Stimulated activated CD8-positive, alpha-beta memory T cell treated with anti-CD3 and anti-CD28 coated beads, Interleukin-12 subunit alpha, Interleukin-12 subunit beta, amount 100 ng/mL, for 24 hours (primary cell): ENCODE results near the gene SLC38A7.
"Not testable (repeated sequence)": the region's sequence is repeated elsewhere in the genome, so short reads cannot be mapped to it uniquely, and the experiment has no call there.

Experiments used
- DNase-seq: peaks from one replicate; pipeline ENCODE4 v3.0.0-alpha.2; 2020; ENCODE audit errors: extremely low read depth

SLC38A7 gene

GRCh38 chr16:58678716-58679115, 5.9 kb downstream of the SLC38A7 start:
- DNase-seq: no peak

GRCh38 chr16:58678269-58678668, 6.3 kb downstream of the SLC38A7 start:
- DNase-seq: no peak

- no peak for DNase-seq
Measured at GRCh38 chr16:58670946-58671583, 13.5 kb downstream of the SLC38A7 start.

- DNase-seq: no peak
Measured at GRCh38 chr16:58670177-58670576, 14.4 kb downstream of the SLC38A7 start.

GRCh38 chr16:58665200-58665599, 19.4 kb downstream of the SLC38A7 start:
- DNase-seq: no peak

GRCh38 chr16:58661199-58661830, 23.3 kb downstream of the SLC38A7 start:
- DNase-seq: no peak

GRCh38 chr16:58659911-58660310, 24.7 kb downstream of the SLC38A7 start:
- not testable (repeated sequence) for DNase-seq

GRCh38 chr16:58658796-58659211, 25.8 kb downstream of the SLC38A7 start:
- no peak for DNase-seq

- no peak for DNase-seq
Measured at GRCh38 chr16:58656899-58657298, 27.7 kb downstream of the SLC38A7 start.

- DNase-seq: no peak
Measured at GRCh38 chr16:58655215-58655596, 29.4 kb downstream of the SLC38A7 start.

- no peak for DNase-seq
Measured at GRCh38 chr16:58654560-58655214, 29.9 kb downstream of the SLC38A7 start.

- DNase-seq: no peak
Measured at GRCh38 chr16:58652741-58653140, 31.8 kb downstream of the SLC38A7 start.

- no peak for DNase-seq
Measured at GRCh38 chr16:58651965-58652348, 32.6 kb downstream of the SLC38A7 start.

GRCh38 chr16:58649707-58650106, 34.9 kb downstream of the SLC38A7 start:
- no peak for DNase-seq

GRCh38 chr16:58647107-58647506, 37.5 kb downstream of the SLC38A7 start:
- no peak for DNase-seq

- no peak for DNase-seq
Measured at GRCh38 chr16:58644765-58645487, 39.6 kb downstream of the SLC38A7 start.

GRCh38 chr16:58644108-58644507, 40.5 kb downstream of the SLC38A7 start:
- DNase-seq: no peak

GRCh38 chr16:58640949-58641348, 43.6 kb downstream of the SLC38A7 start:
- DNase-seq: no peak

GRCh38 chr16:58639836-58640235, 44.7 kb downstream of the SLC38A7 start:
- DNase-seq: no peak

GRCh38 chr16:58639230-58639629, 45.3 kb downstream of the SLC38A7 start:
- no peak for DNase-seq

GRCh38 chr16:58638148-58639036, 46.2 kb downstream of the SLC38A7 start:
- DNase-seq: no peak

- not testable (repeated sequence) for DNase-seq
Measured at GRCh38 chr16:58637021-58637420, 47.5 kb downstream of the SLC38A7 start.
